NCI-H187 (cell line): Measurements from ENCODE around the gene PGF.

Experiments used
- DNase-seq, 2 experiments: peaks; one replicate each; lab custom pipeline; 2025; lab: John Stamatoyannopoulos, UW

The PGF gene

DNA sequence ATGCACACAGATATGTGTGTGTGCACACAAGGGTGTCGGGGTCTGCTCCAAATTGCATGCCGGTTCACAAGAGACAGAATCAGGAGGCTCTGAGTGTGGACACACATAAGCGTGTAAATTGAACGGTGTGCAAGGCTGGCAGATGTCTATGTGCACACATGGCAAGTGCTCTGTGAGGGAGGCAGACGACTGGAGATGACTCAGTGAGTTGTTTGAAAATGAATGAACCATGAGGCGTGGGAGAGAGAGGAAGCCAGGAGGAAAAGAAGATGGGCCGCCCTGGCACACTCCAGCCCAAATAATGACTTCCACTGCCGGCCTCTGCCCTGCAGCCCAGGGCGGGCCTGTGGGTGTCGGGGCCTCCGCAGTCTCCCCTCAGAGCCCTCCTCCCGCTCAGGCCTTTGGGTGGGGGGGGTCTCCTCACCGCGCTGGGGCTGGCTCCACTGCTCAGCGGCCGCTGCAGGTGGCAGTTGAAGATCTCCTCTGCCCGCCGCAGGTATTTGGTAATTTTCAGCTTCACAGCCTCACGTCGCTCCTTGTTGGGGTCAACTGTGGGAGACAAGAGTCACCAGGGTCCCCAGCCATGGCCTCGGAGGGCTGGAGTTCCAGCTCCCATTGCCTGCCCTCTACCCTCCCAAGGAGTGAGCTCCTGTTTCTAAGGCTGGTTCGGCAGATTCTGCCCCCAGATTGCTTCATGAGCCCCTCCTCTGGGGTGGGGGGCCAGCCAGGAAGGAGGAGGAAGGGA lies 35.8 kb downstream of the PGF start:
- DNase-seq, result no peak

DNA sequence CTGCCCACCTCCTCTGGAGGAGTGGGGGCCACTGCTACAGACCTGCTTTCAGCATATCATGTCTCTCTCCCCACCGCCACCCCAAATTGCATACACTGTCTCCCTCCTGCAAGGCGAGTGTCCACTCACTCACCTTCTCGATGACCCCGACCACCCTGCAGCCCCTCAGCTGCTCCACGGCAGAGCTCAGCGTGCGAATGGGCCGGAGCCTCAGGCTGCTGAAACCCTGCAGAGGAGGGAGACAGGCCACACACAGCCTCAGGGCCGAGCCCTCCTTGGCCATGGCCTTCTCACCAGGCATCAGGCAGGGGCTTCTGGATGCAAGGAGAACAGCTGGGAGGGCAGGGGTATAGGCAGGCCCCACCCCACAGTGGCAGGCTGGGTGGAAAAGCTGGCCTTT lies 37.0 kb downstream of the PGF start:
- no peak for DNase-seq

DNA sequence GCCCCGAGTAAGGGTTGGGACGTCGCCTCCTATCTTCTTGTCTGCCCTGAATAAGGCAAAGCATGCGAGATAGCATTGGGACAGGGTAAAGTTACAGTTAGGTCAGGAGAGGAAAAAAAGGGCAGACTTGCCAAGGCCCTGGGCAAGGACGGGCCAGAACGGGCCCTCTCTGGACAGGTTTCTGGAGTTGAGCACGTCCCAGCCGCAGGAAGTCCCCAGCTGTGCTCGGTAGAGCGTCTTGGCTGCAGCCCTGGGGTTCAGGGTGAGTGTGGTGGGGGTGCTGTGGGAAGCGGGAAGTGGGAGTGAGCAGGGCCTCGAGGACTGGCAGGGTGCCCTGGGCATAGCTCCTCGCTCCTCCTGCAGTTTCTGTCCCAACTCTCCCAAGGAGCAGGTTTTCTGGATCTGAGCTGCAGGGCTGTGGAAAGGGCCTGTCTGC lies 37.7 kb downstream of the PGF start:
- no peak for DNase-seq

DNA sequence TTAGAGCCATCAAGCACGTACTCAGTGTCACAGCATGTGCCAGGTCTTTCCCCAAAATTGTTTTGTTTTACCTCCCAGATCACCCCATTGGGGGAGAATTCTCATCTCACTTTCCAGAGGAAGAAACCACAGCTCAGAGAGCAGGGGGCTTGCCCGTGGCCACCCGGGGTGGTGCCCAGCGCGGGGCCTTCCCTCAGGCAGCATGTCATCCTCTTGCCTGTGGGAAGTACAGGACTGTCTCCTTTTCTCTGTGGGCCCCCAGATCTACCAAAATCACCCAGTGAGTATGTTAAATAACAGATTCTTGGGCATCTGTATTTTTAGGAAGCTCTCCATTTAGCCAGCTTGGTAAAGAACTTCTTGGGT lies 38.2 kb downstream of the PGF start:
- DNase-seq, result no peak

DNA sequence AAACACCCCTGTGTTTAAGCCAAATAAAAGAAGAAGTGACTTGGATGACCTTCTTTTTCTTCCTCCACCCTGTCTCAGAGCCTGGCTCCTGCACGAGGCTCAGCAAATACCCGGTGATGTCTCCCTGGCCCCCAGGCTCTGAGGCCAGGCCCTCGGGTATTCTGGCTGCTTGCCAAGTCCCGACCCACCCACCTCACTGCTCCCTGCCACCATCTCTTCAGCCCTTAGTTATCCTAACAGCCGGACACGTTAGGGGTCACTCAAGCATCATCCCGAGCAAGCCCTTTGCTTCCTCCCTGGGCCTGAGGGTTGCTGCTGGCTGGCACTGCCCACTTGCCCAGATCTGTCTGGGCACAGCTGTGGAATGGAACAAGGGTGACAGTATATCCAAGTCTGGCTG lies 39.6 kb downstream of the PGF start:
- DNase-seq, result no peak

DNA sequence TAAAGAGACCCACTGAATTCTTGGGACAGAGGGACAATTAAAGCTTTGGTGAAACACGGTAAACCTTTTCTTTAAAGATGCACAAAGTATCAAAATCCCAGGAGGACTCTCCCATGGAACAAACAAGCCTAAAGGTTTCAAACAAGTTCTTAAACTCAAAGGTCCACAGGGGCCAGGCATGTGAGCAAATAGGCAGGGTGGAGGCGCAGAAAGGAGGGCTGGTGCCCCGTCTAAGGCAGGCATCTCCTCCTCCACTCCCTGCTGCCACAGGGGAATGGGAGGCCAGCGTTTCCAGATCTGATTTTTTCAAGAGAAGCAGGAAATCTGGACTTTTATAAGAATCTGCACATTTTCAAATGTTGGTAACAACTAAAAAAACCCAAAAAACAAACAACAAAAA lies 40.0 kb downstream of the PGF start:
- no peak for DNase-seq

DNA sequence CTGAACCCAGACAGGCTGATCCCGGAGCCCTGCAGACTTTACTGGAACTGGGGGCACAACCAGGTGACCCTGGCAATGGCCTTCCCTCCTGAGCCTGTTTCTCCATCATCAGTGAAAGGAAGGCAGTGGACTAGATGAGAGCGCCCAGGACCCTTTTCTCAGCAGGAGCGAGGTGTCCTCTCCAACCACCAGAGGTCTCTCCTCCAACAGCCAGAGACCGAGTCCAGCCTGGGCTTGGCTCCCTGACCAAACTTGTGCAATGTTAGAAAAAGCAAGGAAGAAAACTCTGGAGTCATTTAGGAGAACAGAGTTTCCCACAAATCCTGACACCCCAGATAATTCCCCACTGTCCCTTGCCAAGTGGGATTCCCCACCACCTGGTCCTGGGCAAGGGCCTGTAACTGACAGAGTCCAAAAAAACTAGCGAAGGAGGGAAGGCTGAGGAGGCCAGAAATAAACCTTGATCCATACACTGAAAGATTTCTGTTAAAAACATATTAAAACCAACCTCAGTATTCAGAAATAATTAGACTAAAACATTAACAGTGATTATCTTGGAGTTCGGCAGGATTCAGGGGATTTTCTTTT lies 41.3 kb downstream of the PGF start:
- DNase-seq, result no peak

DNA sequence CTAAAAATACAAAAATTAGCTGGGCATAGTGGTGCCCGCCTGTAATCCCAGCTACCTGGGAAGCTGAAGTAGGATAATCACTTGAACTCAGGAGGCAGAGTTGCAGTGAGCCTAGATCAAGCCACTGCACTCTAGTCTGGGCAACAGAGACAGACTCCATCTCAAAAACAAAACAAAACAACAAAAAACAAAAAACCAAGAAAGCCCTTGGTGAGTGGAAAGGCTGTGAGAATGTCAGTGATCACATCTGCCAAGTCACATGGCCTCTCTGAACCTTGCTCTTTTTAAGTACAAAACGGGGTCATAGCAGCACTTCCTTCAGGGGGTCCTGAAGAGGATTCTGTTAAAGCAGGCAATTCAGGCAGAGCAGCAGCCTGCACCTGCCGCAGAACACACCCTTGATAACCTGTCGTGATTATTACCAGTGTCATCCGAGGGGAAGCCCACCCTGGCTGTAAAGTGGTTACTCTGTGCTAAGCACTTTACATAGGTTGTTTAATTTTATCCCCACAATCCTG lies 41.9 kb downstream of the PGF start:
- no peak for DNase-seq

DNA sequence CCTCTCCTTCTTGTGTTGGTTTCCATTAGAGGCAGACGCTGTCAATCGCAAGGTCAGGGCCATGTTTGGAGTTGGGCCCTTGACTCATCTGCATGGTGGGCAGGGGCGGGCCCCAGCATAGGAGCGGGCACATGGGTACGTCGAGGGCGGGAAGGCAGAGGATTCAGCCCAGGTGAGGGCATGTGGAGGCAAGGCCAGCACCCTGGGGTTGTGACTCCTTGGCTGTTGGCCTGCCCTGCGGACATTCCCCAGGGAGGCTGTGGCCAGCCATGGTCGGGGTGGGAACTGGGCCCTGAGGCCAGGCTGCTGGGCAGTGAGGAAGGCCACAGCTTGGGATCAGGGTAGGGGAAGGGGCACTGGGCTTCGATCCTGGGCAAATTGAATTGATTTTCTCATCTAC lies 42.6 kb downstream of the PGF start:
- DNase-seq, result no peak

DNA sequence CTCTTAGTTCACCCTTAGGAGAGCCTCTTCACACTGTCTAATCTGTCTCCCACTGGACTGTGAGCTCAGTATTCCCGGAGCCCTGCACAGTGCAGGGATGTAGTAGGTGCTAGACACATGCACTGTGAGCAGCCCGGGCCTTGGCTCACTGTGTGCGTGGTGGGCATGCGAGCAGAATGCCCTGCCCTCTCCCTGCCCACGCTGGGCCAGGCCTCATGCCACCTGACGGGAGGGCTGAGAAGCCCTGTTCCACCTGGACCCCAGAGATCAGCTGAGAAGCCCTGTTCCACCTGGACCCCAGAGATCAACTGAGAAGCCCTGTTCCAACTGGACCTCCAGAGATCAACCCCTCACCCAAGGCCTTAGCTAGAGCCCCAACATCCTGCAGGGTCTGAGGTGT lies 43.3 kb downstream of the PGF start:
- no peak for DNase-seq

DNA sequence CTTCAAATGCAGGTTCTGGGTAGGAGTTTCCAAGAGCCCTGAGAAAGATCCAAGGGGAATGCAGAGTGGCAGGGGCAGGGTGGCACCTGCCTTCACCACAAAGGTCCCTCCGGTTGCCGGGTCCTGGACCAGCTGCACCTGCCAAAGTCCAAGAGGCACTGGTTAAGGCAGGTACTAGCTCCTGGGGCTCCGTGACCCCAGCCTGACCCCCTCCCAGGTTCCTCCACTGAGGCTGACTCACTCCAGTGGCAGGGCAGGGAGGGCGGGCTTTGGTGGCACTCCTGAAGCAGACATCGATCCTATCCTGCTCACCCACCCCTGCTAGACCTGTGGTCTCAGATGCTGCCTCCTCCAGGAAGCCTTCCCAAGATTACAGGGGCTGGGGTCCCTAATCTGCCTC lies 43.7 kb downstream of the PGF start:
- no peak for DNase-seq

DNA sequence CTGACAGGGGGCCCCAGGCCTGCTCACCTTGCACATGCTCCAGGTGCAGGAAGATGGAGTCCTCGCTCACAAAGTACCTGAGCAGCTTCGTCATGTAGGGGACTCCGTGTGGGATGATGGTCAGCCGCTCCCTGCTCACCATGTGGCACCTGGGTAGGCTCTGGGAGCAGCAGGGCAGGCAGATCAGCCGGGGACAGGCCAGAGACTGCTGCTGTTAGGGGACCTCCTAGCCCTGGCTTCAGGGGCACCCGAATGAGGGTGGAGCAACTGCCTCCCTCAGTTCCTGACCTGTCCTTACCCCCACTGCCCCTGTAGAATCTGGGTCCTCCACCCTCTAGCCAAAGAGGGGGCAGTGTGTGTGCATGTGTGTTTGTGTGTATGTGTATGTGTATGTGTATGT lies 44.2 kb downstream of the PGF start:
- DNase-seq, result no peak

DNA sequence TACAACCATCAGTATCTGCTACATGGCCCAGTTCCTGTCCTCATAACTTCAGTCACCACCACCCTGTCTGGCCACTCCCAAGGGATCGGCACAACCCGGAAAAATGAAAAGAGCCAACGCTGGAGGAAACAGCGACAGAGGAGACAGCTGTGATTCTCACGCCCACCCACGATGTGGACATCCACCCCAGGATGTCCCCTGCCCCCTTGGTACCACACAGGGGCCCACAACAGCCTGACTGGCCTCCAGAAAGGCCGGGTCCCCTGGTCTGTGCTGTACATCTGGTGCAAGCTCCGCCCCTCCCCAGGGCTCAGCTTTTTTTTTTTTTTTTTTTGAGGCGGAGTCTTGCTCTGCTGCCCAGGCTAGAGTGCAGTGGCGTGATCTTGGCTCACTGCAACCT lies 44.8 kb downstream of the PGF start:
- no peak for DNase-seq

DNA sequence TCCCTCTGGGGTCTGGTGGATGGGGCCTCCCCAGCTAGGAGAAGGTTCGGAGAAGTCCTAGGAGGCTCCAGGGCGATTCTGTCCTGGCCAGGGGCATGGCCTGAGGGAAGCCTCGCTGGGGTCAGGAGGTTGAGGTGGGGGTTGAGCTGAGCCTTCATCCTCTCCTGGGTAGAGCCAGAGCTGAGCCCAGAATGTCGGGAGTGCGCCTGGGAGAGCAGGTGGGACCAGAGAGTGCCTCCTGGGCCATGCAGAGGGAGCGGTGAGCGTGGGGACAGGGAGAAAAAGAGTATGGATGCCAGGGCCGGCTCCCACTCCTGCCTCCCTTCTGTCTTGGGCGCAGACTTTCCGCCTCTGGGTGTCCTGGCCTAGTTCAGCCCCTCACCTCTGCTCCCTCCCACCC lies 45.5 kb downstream of the PGF start:
- no peak for DNase-seq

DNA sequence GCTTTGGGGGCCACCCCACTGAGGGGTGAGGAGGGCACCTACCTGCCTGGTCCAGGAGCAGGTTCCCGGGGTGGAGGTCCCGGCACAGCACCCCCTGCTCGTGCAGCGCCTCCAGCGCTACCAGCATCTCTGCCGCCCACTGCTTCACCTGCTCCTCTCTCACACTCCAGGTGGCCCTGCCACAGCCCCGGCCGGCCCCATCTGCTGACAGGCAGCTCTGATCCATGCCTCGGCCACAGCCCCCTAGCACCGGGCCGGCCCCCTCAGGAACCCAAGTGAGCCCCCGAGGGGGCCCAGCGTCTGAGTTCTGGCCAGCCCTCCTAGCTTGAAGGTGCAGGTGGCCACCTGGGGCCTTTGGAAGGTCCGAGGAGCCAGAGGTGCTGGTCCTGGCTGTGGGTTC lies 45.9 kb downstream of the PGF start:
- DNase-seq, result no peak

DNA sequence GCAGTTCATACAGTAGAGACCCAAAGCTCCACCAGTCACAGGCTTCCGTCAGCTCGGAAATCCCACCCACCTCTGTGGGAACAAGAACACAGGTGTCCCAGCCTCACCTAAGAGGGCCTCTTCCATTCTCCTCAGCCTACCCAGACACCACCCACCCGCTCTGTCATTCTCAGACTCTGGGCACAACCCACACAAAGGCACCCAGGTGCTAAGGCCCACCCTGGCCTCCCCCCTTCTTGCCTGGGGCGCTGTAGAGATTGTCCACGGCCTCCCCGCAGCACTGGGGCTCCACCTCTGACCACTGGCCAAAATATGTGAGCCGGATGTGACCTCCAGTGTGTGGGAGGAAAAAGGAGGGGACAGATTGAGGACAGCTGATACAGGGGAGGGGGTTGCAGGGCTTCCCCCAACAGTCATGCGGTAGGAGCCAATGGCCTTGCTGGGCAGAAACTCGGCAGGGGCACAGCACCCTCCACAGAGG lies 46.5 kb downstream of the PGF start:
- DNase-seq, result no peak

DNA sequence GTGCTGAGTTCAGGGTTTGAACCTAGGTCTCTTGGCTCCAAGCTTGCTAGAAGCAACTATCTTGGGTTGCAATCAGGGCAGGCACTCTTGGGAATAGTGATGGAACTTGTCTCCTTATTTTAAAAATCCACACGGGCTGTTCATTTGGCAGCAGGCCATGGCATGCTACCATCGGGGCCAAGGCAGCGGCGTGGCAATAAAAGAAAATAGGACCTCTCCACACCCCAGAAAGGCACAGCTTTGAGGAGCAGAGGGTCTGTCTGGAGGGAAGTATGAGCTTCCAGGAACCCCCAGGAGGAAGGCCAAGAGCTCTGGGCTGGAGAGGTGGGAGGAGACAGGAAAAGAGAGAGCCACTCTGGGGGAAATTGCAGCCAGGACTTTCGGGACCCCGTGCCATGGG lies 47.7 kb downstream of the PGF start:
- no peak for DNase-seq

DNA sequence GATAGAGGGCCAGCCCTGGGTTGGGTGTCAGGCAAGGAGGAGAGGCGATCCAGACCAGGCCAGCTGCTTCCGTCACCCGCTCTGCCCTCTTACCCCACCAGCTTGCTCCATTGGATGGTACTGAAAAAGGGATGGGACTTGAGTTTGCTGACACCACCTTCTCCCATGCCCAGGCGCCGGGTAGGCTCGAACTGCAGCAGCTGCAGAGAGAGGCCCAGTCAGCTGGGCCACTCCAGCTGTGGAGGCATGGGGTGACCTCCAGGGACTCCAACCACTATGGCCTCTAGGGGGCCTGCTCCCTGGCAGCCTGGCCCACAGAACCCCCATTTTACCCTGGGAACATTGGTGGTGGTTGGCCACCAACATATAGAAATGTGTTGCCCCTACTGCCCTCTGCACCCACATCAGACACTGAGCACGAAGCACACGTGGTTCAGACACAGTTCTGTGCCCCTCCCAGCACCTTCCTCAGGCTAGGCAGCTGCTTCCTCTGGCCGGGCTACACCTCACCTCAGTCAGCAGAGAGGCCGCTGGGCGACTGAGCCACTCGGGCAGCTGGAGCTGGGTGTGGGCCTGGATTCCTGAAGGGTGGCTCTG lies 48.4 kb downstream of the PGF start:
- DNase-seq, result no peak

DNA sequence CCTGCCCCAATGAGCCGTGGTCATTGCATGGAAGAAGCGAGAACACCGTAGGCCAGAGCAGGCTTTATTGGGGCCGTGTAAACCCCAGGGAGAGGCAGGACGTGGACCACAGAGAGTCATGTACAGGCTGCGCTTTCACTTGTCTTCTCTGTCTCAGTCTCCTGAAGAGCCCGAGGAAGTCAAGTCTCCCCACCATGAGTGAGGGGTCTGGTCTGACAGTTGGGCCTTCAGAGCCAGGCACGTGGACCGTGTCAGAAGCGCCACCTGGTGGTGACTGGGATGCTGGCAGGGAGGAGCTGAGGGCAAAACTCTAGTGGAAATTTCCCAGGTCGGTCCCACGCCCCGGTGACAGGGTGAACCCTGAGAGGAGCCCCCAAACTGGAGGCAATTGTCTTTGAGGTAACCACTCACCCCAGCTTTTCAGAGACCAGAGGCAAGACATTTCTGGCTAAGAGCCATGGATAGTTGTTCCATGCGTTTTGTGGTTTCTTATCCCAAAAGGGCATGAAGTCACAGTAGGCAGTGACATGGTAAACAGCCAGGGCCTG lies 49.7 kb downstream of the PGF start:
- DNase-seq, result peak; percentile 38 to 42

DNA sequence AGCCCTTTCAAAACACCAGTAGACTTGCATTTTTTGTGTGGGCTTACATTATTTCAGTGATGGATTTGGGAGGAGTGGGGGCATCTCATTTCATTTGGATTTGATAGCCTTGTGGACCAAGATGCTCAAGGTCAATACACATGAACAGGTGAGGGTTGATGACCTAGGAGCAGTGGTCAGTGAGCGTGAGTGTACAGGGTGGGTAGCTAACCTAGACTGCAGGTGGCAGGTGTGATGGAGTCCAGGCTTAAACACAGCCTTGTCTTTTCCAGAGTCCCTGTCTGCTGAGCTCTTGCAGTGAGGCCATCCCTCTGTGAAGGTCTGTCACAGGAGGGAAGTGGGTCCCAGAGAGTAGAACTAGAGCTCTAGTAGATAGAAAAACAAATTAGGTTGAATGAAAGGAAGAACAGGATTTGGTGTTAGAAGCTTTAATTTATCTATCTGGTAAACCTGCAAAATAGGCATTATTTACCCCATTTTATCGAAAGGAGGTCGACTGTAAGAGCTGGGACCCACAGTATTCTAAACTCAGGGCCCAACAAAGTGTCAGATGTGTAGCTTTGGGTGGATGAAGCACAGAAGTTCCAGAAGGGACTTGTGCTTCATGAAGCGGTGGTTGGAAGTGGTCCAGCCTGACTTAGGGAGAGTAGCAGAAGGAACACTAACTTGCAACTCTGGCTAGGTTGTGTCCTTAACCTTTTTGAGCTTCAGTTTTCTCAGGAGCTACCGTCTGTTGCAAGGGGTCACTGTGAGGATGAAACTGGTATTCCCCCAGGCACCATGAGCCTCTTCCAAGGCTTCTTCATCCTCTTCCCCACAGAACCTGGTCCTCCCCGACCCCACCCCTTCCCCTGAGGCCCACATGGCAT lies 50.5 kb downstream of the PGF start:
- no peak for DNase-seq

DNA sequence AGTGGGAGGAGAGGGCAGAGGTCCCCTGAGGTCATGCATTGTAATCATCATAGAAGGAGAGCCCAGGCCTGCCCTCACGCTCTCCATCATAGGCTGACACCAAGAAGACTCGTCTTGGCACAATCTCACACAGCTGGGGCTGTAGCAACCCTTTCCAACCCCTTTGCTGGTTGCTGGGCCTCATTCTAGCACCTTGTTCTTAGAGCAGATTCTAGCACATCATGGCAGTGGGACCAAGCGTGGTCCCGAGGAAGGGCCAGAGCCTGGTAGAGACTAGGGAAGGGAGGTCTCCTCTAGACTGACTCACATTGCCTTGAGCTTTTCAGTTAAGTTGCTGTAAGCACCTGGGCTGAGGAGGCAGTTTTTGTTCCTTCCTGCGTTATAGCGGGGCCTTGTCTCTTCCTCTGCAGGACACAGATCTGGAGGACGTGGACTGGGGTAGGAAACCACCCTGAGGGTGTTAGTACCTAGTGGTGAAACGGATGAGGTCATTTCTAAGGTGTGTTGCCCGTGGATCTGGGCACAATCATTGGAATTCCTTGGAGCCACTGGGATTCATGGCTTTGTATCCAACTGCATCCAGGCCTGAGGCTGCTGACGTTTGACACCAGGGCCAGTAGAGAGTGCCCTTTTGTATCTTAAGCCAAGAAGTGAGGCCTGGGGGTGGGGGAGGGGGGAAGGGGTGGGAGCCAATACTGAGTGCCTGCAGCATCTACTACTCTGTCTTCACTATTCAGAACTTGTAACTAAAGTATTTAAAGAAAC lies 52.3 kb downstream of the PGF start:
- no peak for DNase-seq
